HUDEP-2 (cell line): ENCODE data around the gene MAPRE2.
A peak's percentile ranks its signal among the peaks of the same experiment; 100 is the strongest.
"Not testable (repeated sequence)": the region's sequence is repeated elsewhere in the genome, so short reads cannot be mapped to it uniquely, and the experiment has no call there.

Experiments used
- DNase-seq, 76 experiments: peaks; one replicate each; lab custom pipeline; 2025; ENCODE audit not compliant: unreplicated experiment in 76 of 76; lab: John Stamatoyannopoulos, UW

MAPRE2 gene

GRCh38 chr18:35170323-35170722 lies 129.1 kb downstream of the MAPRE2 start:
- DNase-seq: not testable (repeated sequence)

GRCh38 chr18:35171315-35171987 lies 130.2 kb downstream of the MAPRE2 start:
- DNase-seq: no peak

- no peak for DNase-seq
Measured at GRCh38 chr18:35172009-35172408, 130.8 kb downstream of the MAPRE2 start.

- DNase-seq: no peak
Measured at GRCh38 chr18:35172451-35173035, 131.3 kb downstream of the MAPRE2 start.

- peak in 1 of 76 experiments; percentile 3 for DNase-seq
Measured at GRCh38 chr18:35174093-35174731, 133.0 kb downstream of the MAPRE2 start.

- no peak for DNase-seq
Measured at GRCh38 chr18:35174745-35175144, 133.5 kb downstream of the MAPRE2 start.

- no peak for DNase-seq
Measured at GRCh38 chr18:35176925-35177324, 135.7 kb downstream of the MAPRE2 start.

- DNase-seq: peak in 1 of 76 experiments; percentile 5
Measured at GRCh38 chr18:35178260-35178659, 137.0 kb downstream of the MAPRE2 start.

- no peak for DNase-seq
Measured at GRCh38 chr18:35179906-35180305, 138.7 kb downstream of the MAPRE2 start.

GRCh38 chr18:35180455-35180854 lies 139.2 kb downstream of the MAPRE2 start:
- DNase-seq: no peak

- DNase-seq: no peak
Measured at GRCh38 chr18:35182151-35182550, 140.9 kb downstream of the MAPRE2 start.

GRCh38 chr18:35183886-35184285 lies 142.7 kb downstream of the MAPRE2 start:
- no peak for DNase-seq

- DNase-seq: no peak
Measured at GRCh38 chr18:35185771-35186170, 144.6 kb downstream of the MAPRE2 start.

GRCh38 chr18:35186291-35187034 lies 145.2 kb downstream of the MAPRE2 start:
- no peak for DNase-seq

GRCh38 chr18:35189510-35189909 lies 148.3 kb downstream of the MAPRE2 start:
- no peak for DNase-seq

- no peak for DNase-seq
Measured at GRCh38 chr18:35190948-35191697, 149.9 kb downstream of the MAPRE2 start.

- no peak for DNase-seq
Measured at GRCh38 chr18:35191698-35192025, 150.4 kb downstream of the MAPRE2 start.

GRCh38 chr18:35192415-35192814 lies 151.2 kb downstream of the MAPRE2 start:
- peak in 2 of 76 experiments; percentile 10 for DNase-seq
